ENCODE data around the gene MYRIP.

The MYRIP gene

GRCh38 chr3:39910826-39911464 is 101.5 kb downstream of the MYRIP start:
- Histone ChIP-seq H3F3A (ENCODE audit: control insufficient read depth, insufficient read depth) (no peaks in the 10 kb centered on the region), H3K4me1 (ENCODE audit: control insufficient read depth, low read length) (no peaks in the 10 kb centered on the region), H3K4me2 (ENCODE audit: low read length) (no peak overlapping the region), H3K9me2 (replicated peaks; ENCODE audit: control insufficient read depth, low read length) (no peaks in the 10 kb centered on the region), H3K4me3 (ENCODE audit: low read length) (no peak overlapping the region), H3K27ac (ENCODE audit: low read depth, low read length) (no peak overlapping the region), H3K79me2 (ENCODE audit: control insufficient read depth, low read length) (no peaks in the 10 kb centered on the region), H4K20me1 (ENCODE audit: control insufficient read depth, insufficient read depth, low read depth, low read length) (no peaks in the 10 kb centered on the region), H3K27me3 (ENCODE audit: control insufficient read depth, low read length) (no peaks in the 10 kb centered on the region), H3K36me3 (ENCODE audit: control insufficient read depth, low read length) (no peaks in the 10 kb centered on the region), H3K9me3 (ENCODE audit: control insufficient read depth, insufficient read depth, low read length) (no peaks in the 10 kb centered on the region)
- TF ChIP-seq CTCF (IDR thresholded peaks at IDR 0.05; ENCODE audit: low read depth, low read length, poor library complexity, severe bottlenecking) (no peak), EZH2phosphoT487 (IDR thresholded peaks at IDR 0.05; ENCODE audit: borderline replicate concordance, low read length) (no peak)

- H3K36me3 ChIP-seq (ENCODE audit: control insufficient read depth, low read length): no peaks in the 10 kb centered on the region
- H3K4me2 ChIP-seq (ENCODE audit: low read length): no peak overlapping the region
- no peaks in the 10 kb centered on the region for H3K4me1 ChIP-seq (ENCODE audit: control insufficient read depth, low read length)
- H4K20me1 ChIP-seq (ENCODE audit: control insufficient read depth, insufficient read depth, low read depth, low read length): no peaks in the 10 kb centered on the region
- no peaks in the 10 kb centered on the region for H3K9me3 ChIP-seq (ENCODE audit: control insufficient read depth, insufficient read depth, low read length)
- no peak overlapping the region for H3K27ac ChIP-seq (ENCODE audit: low read depth, low read length)
- H3F3A ChIP-seq (ENCODE audit: control insufficient read depth, insufficient read depth): no peaks in the 10 kb centered on the region
- H3K27me3 ChIP-seq (ENCODE audit: control insufficient read depth, low read length): no peaks in the 10 kb centered on the region
- H3K4me3 ChIP-seq (ENCODE audit: low read length): no peak overlapping the region
- TF ChIP-seq CTCF (IDR thresholded peaks at IDR 0.05; ENCODE audit: low read depth, low read length, poor library complexity, severe bottlenecking) (no peak), EZH2phosphoT487 (IDR thresholded peaks at IDR 0.05; ENCODE audit: borderline replicate concordance, low read length) (no peak)
- no peaks in the 10 kb centered on the region for H3K9me2 ChIP-seq (replicated peaks; ENCODE audit: control insufficient read depth, low read length)
- no peaks in the 10 kb centered on the region for H3K79me2 ChIP-seq (ENCODE audit: control insufficient read depth, low read length)
These were observed 102.3 kb downstream of the MYRIP start for GRCh38 chr3:39911465-39912309.

- no peaks in the 10 kb centered on the region for H3K27me3 ChIP-seq (ENCODE audit: control insufficient read depth, low read length)
- no peaks in the 10 kb centered on the region for H3K4me1 ChIP-seq (ENCODE audit: control insufficient read depth, low read length)
- no peaks in the 10 kb centered on the region for H3K9me3 ChIP-seq (ENCODE audit: control insufficient read depth, insufficient read depth, low read length)
- H3K4me3 ChIP-seq (ENCODE audit: low read length): no peak overlapping the region
- H3K79me2 ChIP-seq (ENCODE audit: control insufficient read depth, low read length): no peaks in the 10 kb centered on the region
- no peak for TF ChIP-seq CTCF (IDR thresholded peaks at IDR 0.05; ENCODE audit: low read depth, low read length, poor library complexity, severe bottlenecking)
- no peak for TF ChIP-seq EZH2phosphoT487 (IDR thresholded peaks at IDR 0.05; ENCODE audit: borderline replicate concordance, low read length)
- no peaks in the 10 kb centered on the region for H3K36me3 ChIP-seq (ENCODE audit: control insufficient read depth, low read length)
- no peak overlapping the region for H3K27ac ChIP-seq (ENCODE audit: low read depth, low read length)
- H3K9me2 ChIP-seq (replicated peaks; ENCODE audit: control insufficient read depth, low read length): no peaks in the 10 kb centered on the region
- H3K4me2 ChIP-seq (ENCODE audit: low read length): no peak overlapping the region
- H4K20me1 ChIP-seq (ENCODE audit: control insufficient read depth, insufficient read depth, low read depth, low read length): no peaks in the 10 kb centered on the region
- no peaks in the 10 kb centered on the region for H3F3A ChIP-seq (ENCODE audit: control insufficient read depth, insufficient read depth)
These were observed 105.6 kb downstream of the MYRIP start for GRCh38 chr3:39915027-39915426.

Measured in DOHH2 (cell line).